Measurements from ENCODE around the gene SLC15A4. TPM values are rescaled to one million over a fixed set of nuclear protein-coding genes. Genes with fewer than 3 reads are reported as not detected.
A peak's percentile ranks its signal among the peaks of the same experiment; 100 is the strongest.

The SLC15A4 gene
- total and polyA plus RNA-seq, 2 of the 13 experiments (the other 11 are each of a cell fraction or from before 2014, with no cell fraction given) = 17.3 to 22.7 TPM

DNA sequence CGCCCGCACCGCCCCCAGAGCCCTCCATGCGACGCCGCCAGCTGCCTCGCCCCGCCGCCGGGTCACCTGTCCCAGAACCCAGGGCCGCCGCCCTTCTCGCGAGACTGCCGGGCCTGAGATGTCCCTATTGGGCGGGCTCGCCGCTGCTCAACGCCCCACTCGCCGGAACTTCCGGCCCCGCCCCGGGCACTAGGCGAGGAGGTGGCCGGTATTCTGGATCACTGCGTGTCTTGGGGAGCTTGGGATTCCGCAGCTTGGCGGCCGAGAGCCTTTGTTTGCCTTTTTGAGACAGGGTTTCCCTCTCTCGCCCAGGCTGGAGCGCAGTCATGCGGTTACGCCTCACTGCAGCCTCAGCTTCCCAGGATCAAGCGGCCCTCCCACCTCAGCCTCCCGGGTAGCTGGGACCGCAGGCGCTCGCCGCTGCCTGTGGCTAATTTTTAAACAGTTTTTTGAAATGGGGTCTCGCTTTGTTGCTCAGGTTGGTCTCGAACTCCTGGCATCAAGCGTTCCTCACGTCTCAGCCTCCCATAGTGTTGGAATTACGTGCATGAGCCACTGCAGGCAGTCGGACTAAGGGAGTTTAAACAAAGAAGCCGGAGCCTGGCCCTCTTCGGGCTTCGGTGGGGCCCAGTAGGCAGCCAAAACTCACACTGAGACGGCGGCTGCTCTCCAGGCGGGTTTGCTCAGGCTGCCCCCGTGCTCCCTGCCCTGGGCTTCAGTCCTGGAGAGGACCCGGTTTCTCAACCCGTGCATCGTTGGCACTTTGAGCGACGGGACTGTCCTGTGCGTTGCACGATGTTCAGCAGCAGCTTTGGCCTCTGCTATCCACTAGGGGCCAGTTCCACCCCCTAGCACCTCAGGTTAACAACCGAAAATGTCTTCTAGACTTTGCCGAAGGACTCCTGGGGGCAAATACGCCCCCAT lies at the start of gene SLC15A4 (continued):
- TF ChIP-seq SOX6 (IDR thresholded peaks at IDR 0.05) (no peak), SOX6 (CRISPR knock-in tag; IDR thresholded peaks at IDR 0.05) (peak; percentile 44; the same call in 1 of the 2 replicates), ZNF598 (CRISPR knock-in tag; IDR thresholded peaks at IDR 0.05; ENCODE audit: borderline replicate concordance) (peak; percentile 35; the same call in 1 of the 2 replicates), IRF2 (CRISPR knock-in tag; IDR thresholded peaks at IDR 0.05) (peak; percentile 48; the same call in 1 of the 2 replicates), AGO1 (IDR thresholded peaks at IDR 0.05; ENCODE audit: low read depth, low read length, poor library complexity, severe bottlenecking) (peak; percentile 37), POLR2AphosphoS5 (IDR thresholded peaks at IDR 0.05; ENCODE audit: low read depth, low read length) (peak; percentile 94), NFATC3 (CRISPR knock-in tag; IDR thresholded peaks at IDR 0.05) (peak; percentile 58; the same call in 1 of the 2 replicates), NFYB (CRISPR knock-in tag; IDR thresholded peaks at IDR 0.05) (peak; percentile 91), NONO (IDR thresholded peaks at IDR 0.05) (no peak), NONO (CRISPR knock-in tag; conservative IDR thresholded peaks at IDR 0.05) (peak; percentile 38), ADNP (CRISPR knock-in tag; IDR thresholded peaks at IDR 0.05) (no peak), HMG20B (CRISPR knock-in tag; conservative IDR thresholded peaks at IDR 0.05) (peak; percentile 53; the same call in 1 of the 2 replicates), ZNF605 (CRISPR knock-in tag; IDR thresholded peaks at IDR 0.05) (0 out of 2 replicates have a peak, but pooled peaks have one; percentile 66), SP4 (CRISPR knock-in tag; IDR thresholded peaks at IDR 0.05) (peak; percentile 78), XRCC5 (optimal IDR thresholded peaks at IDR 0.05; ENCODE audit: low read length) (peak; percentile 30), CHD2 (IDR thresholded peaks at IDR 0.05; ENCODE audit: low read depth, low read length) (peak; percentile 99), SP2 (CRISPR knock-in tag; IDR thresholded peaks at IDR 0.05) (peak; percentile 94), ARID2 (CRISPR knock-in tag; IDR thresholded peaks at IDR 0.05; ENCODE audit: borderline replicate concordance) (0 out of 2 replicates have a peak, but pooled peaks have one; percentile 21), STAG1 (CRISPR knock-in tag; IDR thresholded peaks at IDR 0.05) (peak; percentile 14; the same call in 1 of the 2 replicates), ETV5 (CRISPR knock-in tag; IDR thresholded peaks at IDR 0.05; ENCODE audit: borderline replicate concordance) (peak; percentile 88), ZNF777 (CRISPR knock-in tag; IDR thresholded peaks at IDR 0.05) (no peak; the same call in none of the 2 replicates), SMYD3 (CRISPR knock-in tag; IDR thresholded peaks at IDR 0.05) (0 out of 2 replicates have a peak, but pooled peaks have one; percentile 42), RNF2 (conservative IDR thresholded peaks at IDR 0.05; ENCODE audit: low read depth) (peak; percentile 23; the same call in 1 of the 2 replicates), SRY (CRISPR knock-in tag; IDR thresholded peaks at IDR 0.05) (peak; percentile 40; the same call in 1 of the 2 replicates)
- TF ChIP-seq, protein P1, sequence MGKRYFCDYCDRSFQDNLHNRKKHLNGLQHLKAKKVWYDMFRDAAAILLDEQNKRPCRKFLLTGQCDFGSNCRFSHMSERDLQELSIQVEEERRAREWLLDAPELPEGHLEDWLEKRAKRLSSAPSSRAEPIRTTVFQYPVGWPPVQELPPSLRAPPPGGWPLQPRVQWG (CRISPR knock-in tag; IDR thresholded peaks at IDR 0.05; ENCODE audit: borderline replicate concordance, low read depth) = no peak
- TF ChIP-seq, protein P2, sequence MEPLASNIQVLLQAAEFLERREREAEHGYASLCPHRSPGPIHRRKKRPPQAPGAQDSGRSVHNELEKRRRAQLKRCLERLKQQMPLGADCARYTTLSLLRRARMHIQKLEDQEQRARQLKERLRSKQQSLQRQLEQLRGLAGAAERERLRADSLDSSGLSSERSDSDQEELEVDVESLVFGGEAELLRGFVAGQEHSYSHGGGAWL (CRISPR knock-in tag; IDR thresholded peaks at IDR 0.05) = 0 out of 2 replicates have a peak, but pooled peaks have one; percentile 30
- TF ChIP-seq, protein P3, sequence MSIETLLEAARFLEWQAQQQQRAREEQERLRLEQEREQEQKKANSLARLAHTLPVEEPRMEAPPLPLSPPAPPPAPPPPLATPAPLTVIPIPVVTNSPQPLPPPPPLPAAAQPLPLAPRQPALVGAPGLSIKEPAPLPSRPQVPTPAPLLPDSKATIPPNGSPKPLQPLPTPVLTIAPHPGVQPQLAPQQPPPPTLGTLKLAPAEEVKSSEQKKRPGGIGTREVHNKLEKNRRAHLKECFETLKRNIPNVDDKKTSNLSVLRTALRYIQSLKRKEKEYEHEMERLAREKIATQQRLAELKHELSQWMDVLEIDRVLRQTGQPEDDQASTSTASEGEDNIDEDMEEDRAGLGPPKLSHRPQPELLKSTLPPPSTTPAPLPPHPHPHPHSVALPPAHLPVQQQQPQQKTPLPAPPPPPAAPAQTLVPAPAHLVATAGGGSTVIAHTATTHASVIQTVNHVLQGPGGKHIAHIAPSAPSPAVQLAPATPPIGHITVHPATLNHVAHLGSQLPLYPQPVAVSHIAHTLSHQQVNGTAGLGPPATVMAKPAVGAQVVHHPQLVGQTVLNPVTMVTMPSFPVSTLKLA (IDR thresholded peaks at IDR 0.05) = no peak
- TF ChIP-seq, protein P4, sequence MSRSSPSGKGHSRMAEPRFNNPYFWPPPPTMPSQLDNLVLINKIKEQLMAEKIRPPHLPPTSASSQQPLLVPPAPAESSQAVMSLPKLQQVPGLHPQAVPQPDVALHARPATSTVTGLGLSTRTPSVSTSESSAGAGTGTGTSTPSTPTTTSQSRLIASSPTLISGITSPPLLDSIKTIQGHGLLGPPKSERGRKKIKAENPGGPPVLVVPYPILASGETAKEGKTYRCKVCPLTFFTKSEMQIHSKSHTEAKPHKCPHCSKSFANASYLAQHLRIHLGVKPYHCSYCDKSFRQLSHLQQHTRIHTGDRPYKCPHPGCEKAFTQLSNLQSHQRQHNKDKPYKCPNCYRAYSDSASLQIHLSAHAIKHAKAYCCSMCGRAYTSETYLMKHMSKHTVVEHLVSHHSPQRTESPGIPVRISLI (CRISPR knock-in tag; IDR thresholded peaks at IDR 0.05; ENCODE audit: borderline replicate concordance) = no peak
